A549 (cell line): ENCODE results near the gene GPR15LG. TPM values are rescaled to one million over a fixed set of nuclear protein-coding genes. Genes with fewer than 3 reads are reported as not detected.
A peak's percentile ranks its signal among the peaks of the same experiment; 100 is the strongest.

Source experiments
- ATAC-seq, 2 experiments: fragments of 200-7000 bp in 1 of 2; fragments of >200 bp in 1 of 2; cut with Nextera tagmentation in 1 of 2; cut with Tn5 transposase in 1 of 2; 3 replicates each; pipeline versions ENCODE4 v1.8.0 to v1.9.1; 2018 to 2020; ENCODE audit warnings: mild to moderate bottlenecking in 1 of 2, moderate library complexity in 1 of 2
- CTCF ChIA-PET: fragments of 300-600 bp; sonication (Branson Sonifier 250); formaldehyde crosslinking; extraction: SDS; loops from one replicate; lab custom pipeline; 2021; ENCODE audit warnings: antibody characterized with exemption, inconsistent platforms; lab: Yijun Ruan, JAX
- POLR2A ChIA-PET: fragments of 350-600 bp; formaldehyde crosslinking; extraction: SDS; loops from one replicate; lab custom pipeline; 2021; ENCODE audit warnings: antibody characterized with exemption, inconsistent platforms; lab: Yijun Ruan, JAX
- DNase-seq, 2 experiments: peaks; one replicate each; pipeline versions ENCODE4 v3.0.0 to v3.0.0-alpha.2; 2011 to 2016; ENCODE audit warnings: low read depth in 1 of 2, low spot score in 1 of 2
- FAIRE-seq: peaks from 2 replicates; lab custom pipeline; 2011; peaks lifted over from hg19 to GRCh38; lab: Jason Lieb, UNC
- H3K27ac ChIP-seq, 2 experiments: fragments of >200 bp; sonication (Bioruptor Twin); formaldehyde crosslinking; 3 replicates each; pipeline ENCODE4 v1.5.1; 2016 to 2017
- H3K4me1 ChIP-seq: fragments of >200 bp; sonication (Bioruptor Twin); formaldehyde crosslinking; 3 replicates; pipeline ENCODE4 v1.6.1; 2016
- H3K4me2 ChIP-seq: fragments of >200 bp; sonication (Bioruptor Twin); formaldehyde crosslinking; 3 replicates; pipeline ENCODE4 v1.6.1; 2016
- H3K4me3 ChIP-seq: fragments of >200 bp; sonication (Bioruptor Twin); formaldehyde crosslinking; 3 replicates; pipeline ENCODE4 v1.5.1; 2016
- H3K9me3 ChIP-seq: fragments of >200 bp; sonication (Bioruptor Twin); formaldehyde crosslinking; 3 replicates; pipeline ENCODE4 v1.6.1; 2016
- CEBPB ChIP-seq, 2 experiments: fragments of >200 bp in 1 of 2; sonication (Bioruptor Twin) in 1 of 2; formaldehyde crosslinking in 1 of 2; IDR thresholded peaks; 2 replicates each; pipeline ENCODE4 v1.6.1; 2012 to 2016
- CHD2 ChIP-seq: fragments of 150-350 bp; IDR thresholded peaks from 2 replicates; pipeline ENCODE4 v1.6.1; 2014; ENCODE audit warnings: low read length; ENCODE audit not compliant: partially characterized antibody
- CHD4 ChIP-seq: fragments of 200-600 bp; sonication (generic); IDR thresholded peaks from 2 replicates; pipeline ENCODE4 v1.6.1; 2016; ENCODE audit warnings: antibody characterized with exemption, mild to moderate bottlenecking, borderline replicate concordance
- EP300 ChIP-seq, 2 experiments: fragments of >200 bp; sonication (Bioruptor Twin); formaldehyde crosslinking; IDR thresholded peaks; 2 replicates in 1 of 2; 3 replicates in 1 of 2; pipeline ENCODE4 v1.6.1; 2016 to 2017
- FOSL2 ChIP-seq, 2 experiments: fragments of 450-650 bp in 1 of 2; fragments of >200 bp in 1 of 2; sonication (Bioruptor Twin) in 1 of 2; formaldehyde crosslinking; IDR thresholded peaks; 2 replicates each; pipeline versions ENCODE4 v1.5.0 to v1.6.1; 2016 to 2020; ENCODE audit warnings: mild to moderate bottlenecking in 1 of 2, moderate library complexity in 1 of 2
- GATA3 ChIP-seq: IDR thresholded peaks from 2 replicates; pipeline ENCODE4 v1.6.1; 2012; ENCODE audit warnings: borderline replicate concordance
- HDAC2 ChIP-seq: fragments of 200-600 bp; sonication (generic); IDR thresholded peaks from 2 replicates; pipeline ENCODE4 v1.6.1; 2016
- HOXA7 ChIP-seq: fragments of 250-450 bp; sonication (Bioruptor Pico); IDR thresholded peaks from 2 replicates; pipeline ENCODE4 v1.5.0; 2020; ENCODE audit warnings: mild to moderate bottlenecking, moderate library complexity
- HOXB5 ChIP-seq: fragments of 250-450 bp; sonication (Bioruptor Pico); IDR thresholded peaks from 2 replicates; pipeline ENCODE4 v1.5.0; 2020; ENCODE audit warnings: mild to moderate bottlenecking, moderate library complexity
- JUNB ChIP-seq: fragments of >200 bp; sonication (Bioruptor Twin); formaldehyde crosslinking; IDR thresholded peaks from 2 replicates; pipeline ENCODE4 v1.6.1; 2016
- KDM5A ChIP-seq: fragments of 200-600 bp; sonication (generic); IDR thresholded peaks from 2 replicates; pipeline ENCODE4 v1.6.1; 2016; ENCODE audit warnings: antibody characterized with exemption, mild to moderate bottlenecking
- MAZ ChIP-seq: fragments of 150-350 bp; IDR thresholded peaks from 2 replicates; pipeline ENCODE4 v1.6.1; 2014; ENCODE audit warnings: antibody characterized with exemption, low read depth, low read length, borderline replicate concordance
- NFE2L2 ChIP-seq: fragments of 150-350 bp; conservative IDR thresholded peaks from 2 replicates; pipeline ENCODE4 v1.6.1; 2014; ENCODE audit warnings: low read length
- PHF8 ChIP-seq: fragments of 200-600 bp; sonication (generic); IDR thresholded peaks from 2 replicates; pipeline ENCODE4 v1.6.1; 2016; ENCODE audit warnings: low read depth, mild to moderate bottlenecking, antibody characterized with exemption, moderate library complexity, borderline replicate concordance
- POLR2A ChIP-seq: IDR thresholded peaks from 2 replicates; pipeline ENCODE4 v1.6.1; 2012; ENCODE audit warnings: mild to moderate bottlenecking, low read length
- POLR2AphosphoS2 ChIP-seq: conservative IDR thresholded peaks from 2 replicates; pipeline ENCODE4 v1.6.1; 2012; ENCODE audit warnings: low read length, improper control_type of control experiment, inconsistent platforms
- RCOR1 ChIP-seq: fragments of 150-350 bp; IDR thresholded peaks from 2 replicates; pipeline ENCODE4 v1.6.1; 2014; ENCODE audit warnings: antibody characterized with exemption, low read length, low read depth
- RFX5 ChIP-seq: fragments of 450-650 bp; IDR thresholded peaks from 2 replicates; pipeline ENCODE4 v1.7.1; 2014; ENCODE audit warnings: antibody characterized with exemption, mild to moderate bottlenecking, moderate library complexity
- TP53 ChIP-seq: fragments of 250-450 bp; sonication (Bioruptor Pico); IDR thresholded peaks from 2 replicates; pipeline ENCODE4 v1.5.0; 2021; ENCODE audit warnings: mild to moderate bottlenecking, moderate library complexity
- WGBS: methylation state at CpG from one replicate; pipeline ENCODE4 v1.1.6; 2017; ENCODE audit errors: missing lambda C conversion rate; 5-methylcytosine and 5-hydroxymethylcytosine counted together
- polyA plus RNA-seq, 4 experiments: library from polyadenylated mRNA; depleted of rRNA in 3 of 4; stranded (reverse); fragments of >200 nt; fragmentation: RNase III in 1 of 4; extraction: RNeasy Plus Mini Kit Qiagen cat#74134 plus additional on column Dnase treatment in 1 of 4; gene quantifications; 2 replicates in 3 of 4; 3 replicates in 1 of 4; pipeline ENCODE4 v1.2.3, GENCODE V29; 2011 to 2017
- TF ChIP-seq, protein P1 (sequence below): fragments of >200 bp; sonication (Bioruptor Twin); formaldehyde crosslinking; IDR thresholded peaks from 2 replicates; pipeline ENCODE4 v1.6.1; 2016
- TF ChIP-seq, protein P2 (sequence below): fragments of >200 bp; sonication (Bioruptor Twin); formaldehyde crosslinking; IDR thresholded peaks from 3 replicates; pipeline ENCODE4 v1.5.1; 2016
- TF ChIP-seq, protein P3 (sequence below): fragments of 200-600 bp; sonication (generic); IDR thresholded peaks from 2 replicates; pipeline ENCODE4 v1.6.1; 2016; ENCODE audit warnings: antibody characterized with exemption, mild to moderate bottlenecking, moderate library complexity
- TF ChIP-seq, protein P4 (sequence below): fragments of 450-650 bp; IDR thresholded peaks from 2 replicates; pipeline ENCODE4 v1.6.1; 2014; ENCODE audit warnings: antibody characterized with exemption
- TF ChIP-seq, protein P5 (sequence below): IDR thresholded peaks from 2 replicates; pipeline ENCODE4 v1.6.1; 2012

Gene GPR15LG
- polyA plus RNA-seq, 2 of the 4 experiments (the other 2 are of a cell fraction) = not detected

DNA sequence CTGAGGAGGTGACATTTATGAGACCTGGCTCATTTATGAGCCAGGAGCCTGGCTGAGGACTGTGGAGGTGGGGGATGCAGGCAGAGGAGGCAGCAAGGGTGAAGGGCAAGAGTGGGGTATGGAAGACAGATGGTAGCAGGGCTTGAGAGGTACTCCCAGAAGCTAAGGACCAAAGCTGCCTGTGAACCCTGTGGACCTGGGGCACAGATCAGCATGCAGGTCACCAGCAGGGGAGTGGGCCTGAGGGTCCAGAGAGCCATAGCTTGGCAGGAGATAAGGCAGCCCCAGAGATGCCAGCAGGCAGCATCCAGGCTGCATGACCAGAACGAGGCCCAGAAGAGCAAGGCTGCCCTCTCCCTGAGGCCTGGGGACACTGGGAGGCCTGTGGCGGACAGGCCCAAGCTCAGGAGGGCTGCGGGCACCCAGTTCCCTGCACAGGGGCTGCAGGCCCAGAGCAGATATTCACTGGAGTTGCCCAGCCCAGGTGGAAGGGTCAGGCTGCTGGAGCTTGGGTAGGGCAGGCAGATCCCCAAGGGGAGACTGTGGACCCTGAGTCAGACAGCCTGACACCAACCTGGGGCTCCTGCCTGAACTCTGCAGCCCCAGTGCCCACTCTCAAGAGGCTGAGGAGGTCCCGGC is 3.4 kb downstream of the GPR15LG start:
- Histone ChIP-seq H3K9me3 (no peaks in the 10 kb centered on the region), H3K4me1 (no peaks in the 10 kb centered on the region; the same call in 2 of the 3 replicates), H3K27ac (no peak overlapping the region), H3K4me2 (no peak overlapping the region), H3K4me3 (no peak overlapping the region)
- FAIRE-seq = no peak
- WGBS = 68% methylated on average over 3 of the region's 4 CpGs
- no peak for TF ChIP-seq NFE2L2
- no peak for TF ChIP-seq TP53 (CRISPR knock-in tag)
- TF ChIP-seq JUNB = no peak
- no peak for TF ChIP-seq RFX5
- TF ChIP-seq, protein P1, sequence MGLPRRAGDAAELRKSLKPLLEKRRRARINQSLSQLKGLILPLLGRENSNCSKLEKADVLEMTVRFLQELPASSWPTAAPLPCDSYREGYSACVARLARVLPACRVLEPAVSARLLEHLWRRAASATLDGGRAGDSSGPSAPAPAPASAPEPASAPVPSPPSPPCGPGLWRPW = no peak
- no peak for TF ChIP-seq CHD2
- no peak for TF ChIP-seq POLR2A
- no peak for TF ChIP-seq PHF8
- TF ChIP-seq, protein P2, sequence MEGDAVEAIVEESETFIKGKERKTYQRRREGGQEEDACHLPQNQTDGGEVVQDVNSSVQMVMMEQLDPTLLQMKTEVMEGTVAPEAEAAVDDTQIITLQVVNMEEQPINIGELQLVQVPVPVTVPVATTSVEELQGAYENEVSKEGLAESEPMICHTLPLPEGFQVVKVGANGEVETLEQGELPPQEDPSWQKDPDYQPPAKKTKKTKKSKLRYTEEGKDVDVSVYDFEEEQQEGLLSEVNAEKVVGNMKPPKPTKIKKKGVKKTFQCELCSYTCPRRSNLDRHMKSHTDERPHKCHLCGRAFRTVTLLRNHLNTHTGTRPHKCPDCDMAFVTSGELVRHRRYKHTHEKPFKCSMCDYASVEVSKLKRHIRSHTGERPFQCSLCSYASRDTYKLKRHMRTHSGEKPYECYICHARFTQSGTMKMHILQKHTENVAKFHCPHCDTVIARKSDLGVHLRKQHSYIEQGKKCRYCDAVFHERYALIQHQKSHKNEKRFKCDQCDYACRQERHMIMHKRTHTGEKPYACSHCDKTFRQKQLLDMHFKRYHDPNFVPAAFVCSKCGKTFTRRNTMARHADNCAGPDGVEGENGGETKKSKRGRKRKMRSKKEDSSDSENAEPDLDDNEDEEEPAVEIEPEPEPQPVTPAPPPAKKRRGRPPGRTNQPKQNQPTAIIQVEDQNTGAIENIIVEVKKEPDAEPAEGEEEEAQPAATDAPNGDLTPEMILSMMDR = no peak
- no peak for TF ChIP-seq HOXA7
- no peak for TF ChIP-seq KDM5A
- no peak for TF ChIP-seq CEBPB (IDR thresholded peaks at IDR 0.05)
- no peak for TF ChIP-seq MAZ
- no peak for TF ChIP-seq FOSL2 (IDR thresholded peaks at IDR 0.05)
- TF ChIP-seq FOSL2 (CRISPR knock-in tag; IDR thresholded peaks at IDR 0.05) = no peak
- no peak for TF ChIP-seq CHD4
- TF ChIP-seq, protein P3, sequence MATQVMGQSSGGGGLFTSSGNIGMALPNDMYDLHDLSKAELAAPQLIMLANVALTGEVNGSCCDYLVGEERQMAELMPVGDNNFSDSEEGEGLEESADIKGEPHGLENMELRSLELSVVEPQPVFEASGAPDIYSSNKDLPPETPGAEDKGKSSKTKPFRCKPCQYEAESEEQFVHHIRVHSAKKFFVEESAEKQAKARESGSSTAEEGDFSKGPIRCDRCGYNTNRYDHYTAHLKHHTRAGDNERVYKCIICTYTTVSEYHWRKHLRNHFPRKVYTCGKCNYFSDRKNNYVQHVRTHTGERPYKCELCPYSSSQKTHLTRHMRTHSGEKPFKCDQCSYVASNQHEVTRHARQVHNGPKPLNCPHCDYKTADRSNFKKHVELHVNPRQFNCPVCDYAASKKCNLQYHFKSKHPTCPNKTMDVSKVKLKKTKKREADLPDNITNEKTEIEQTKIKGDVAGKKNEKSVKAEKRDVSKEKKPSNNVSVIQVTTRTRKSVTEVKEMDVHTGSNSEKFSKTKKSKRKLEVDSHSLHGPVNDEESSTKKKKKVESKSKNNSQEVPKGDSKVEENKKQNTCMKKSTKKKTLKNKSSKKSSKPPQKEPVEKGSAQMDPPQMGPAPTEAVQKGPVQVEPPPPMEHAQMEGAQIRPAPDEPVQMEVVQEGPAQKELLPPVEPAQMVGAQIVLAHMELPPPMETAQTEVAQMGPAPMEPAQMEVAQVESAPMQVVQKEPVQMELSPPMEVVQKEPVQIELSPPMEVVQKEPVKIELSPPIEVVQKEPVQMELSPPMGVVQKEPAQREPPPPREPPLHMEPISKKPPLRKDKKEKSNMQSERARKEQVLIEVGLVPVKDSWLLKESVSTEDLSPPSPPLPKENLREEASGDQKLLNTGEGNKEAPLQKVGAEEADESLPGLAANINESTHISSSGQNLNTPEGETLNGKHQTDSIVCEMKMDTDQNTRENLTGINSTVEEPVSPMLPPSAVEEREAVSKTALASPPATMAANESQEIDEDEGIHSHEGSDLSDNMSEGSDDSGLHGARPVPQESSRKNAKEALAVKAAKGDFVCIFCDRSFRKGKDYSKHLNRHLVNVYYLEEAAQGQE = no peak
- CTCF ChIA-PET = interaction anchor here (0.6 to 1.1 kb wide), 2 partner anchors 8 to 1901 kb away, joined by 3 read pairs; no protein-coding TSS in a partner anchor
- DNase-seq = no peak
- POLR2A ChIA-PET = no interaction called here
- peak; percentile 39 to 41; a peak in 3 of 6 replicates for ATAC-seq

DNA sequence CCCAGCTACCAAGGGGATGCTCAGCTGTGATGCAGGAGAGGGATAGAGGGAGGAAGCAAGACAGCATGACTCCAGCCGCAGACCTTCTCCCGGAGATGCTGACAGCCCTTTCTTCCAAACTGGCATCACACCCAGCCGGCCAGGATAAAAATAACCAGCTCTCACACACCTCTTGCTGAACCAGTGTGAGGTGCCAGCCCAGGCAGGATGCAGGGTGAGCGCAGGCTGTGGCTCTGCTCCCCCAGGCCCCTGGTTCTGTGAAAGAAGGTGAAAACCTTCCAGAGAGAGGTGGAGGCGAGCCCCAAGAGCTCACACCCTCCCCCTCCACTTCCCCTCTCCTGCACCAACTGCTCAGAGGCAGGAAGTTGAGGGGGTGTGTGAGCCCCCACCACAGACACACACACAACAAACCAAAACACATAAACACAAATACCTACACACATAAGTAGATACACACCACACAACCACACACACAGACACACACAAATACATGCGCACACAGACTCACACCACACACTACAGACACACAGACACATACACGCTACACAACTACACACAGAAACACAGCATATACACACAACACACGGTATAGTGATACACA is 4.0 kb downstream of the GPR15LG start:
- Histone ChIP-seq H3K4me2 (no peak overlapping the region), H3K4me1 (no peaks in the 10 kb centered on the region; the same call in 2 of the 3 replicates), H3K4me3 (no peak overlapping the region), H3K9me3 (no peaks in the 10 kb centered on the region), H3K27ac (no peak overlapping the region)
- 69% methylated on average over 6 of the region's 8 CpGs for WGBS
- peak; percentile 33; a peak in 3 of 6 replicates for ATAC-seq
- DNase-seq = no peak
- TF ChIP-seq EP300 (IDR thresholded peaks at IDR 0.05) = no peak
- no peak for TF ChIP-seq GATA3
- TF ChIP-seq, protein P4, sequence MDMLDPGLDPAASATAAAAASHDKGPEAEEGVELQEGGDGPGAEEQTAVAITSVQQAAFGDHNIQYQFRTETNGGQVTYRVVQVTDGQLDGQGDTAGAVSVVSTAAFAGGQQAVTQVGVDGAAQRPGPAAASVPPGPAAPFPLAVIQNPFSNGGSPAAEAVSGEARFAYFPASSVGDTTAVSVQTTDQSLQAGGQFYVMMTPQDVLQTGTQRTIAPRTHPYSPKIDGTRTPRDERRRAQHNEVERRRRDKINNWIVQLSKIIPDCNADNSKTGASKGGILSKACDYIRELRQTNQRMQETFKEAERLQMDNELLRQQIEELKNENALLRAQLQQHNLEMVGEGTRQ = no peak
- no peak for TF ChIP-seq HOXA7
- TF ChIP-seq HOXB5 (CRISPR knock-in tag) = no peak
- no peak for TF ChIP-seq PHF8
- TF ChIP-seq, protein P5, sequence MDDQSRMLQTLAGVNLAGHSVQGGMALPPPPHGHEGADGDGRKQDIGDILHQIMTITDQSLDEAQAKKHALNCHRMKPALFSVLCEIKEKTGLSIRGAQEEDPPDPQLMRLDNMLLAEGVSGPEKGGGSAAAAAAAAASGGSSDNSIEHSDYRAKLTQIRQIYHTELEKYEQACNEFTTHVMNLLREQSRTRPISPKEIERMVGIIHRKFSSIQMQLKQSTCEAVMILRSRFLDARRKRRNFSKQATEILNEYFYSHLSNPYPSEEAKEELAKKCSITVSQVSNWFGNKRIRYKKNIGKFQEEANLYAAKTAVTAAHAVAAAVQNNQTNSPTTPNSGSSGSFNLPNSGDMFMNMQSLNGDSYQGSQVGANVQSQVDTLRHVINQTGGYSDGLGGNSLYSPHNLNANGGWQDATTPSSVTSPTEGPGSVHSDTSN = no peak
- TF ChIP-seq POLR2AphosphoS2 = no peak
- TF ChIP-seq, protein P3 = no peak
- TF ChIP-seq RCOR1 = no peak
- no peak for TF ChIP-seq HDAC2
- TF ChIP-seq, protein P1 = no peak
- no peak for TF ChIP-seq JUNB
- ChIA-PET POLR2A (no interaction called here), CTCF (interaction anchor here (0.6 to 1.1 kb wide), 2 partner anchors 9 to 1901 kb away, joined by 3 read pairs; no protein-coding TSS in a partner anchor)
- FAIRE-seq = no peak
